GM12892 (cell line): ENCODE measurements around the gene ZFP64.

Experiments used
- POLR2A ChIP-seq: IDR thresholded peaks from 2 replicates; pipeline ENCODE4 v1.6.1; 2011; ENCODE audit warnings: low read depth, low read length, control low read depth
- POLR2AphosphoS5 ChIP-seq: IDR thresholded peaks from 2 replicates; pipeline ENCODE4 v1.6.1; 2011; ENCODE audit warnings: low read depth, low read length, control low read depth

DNA sequence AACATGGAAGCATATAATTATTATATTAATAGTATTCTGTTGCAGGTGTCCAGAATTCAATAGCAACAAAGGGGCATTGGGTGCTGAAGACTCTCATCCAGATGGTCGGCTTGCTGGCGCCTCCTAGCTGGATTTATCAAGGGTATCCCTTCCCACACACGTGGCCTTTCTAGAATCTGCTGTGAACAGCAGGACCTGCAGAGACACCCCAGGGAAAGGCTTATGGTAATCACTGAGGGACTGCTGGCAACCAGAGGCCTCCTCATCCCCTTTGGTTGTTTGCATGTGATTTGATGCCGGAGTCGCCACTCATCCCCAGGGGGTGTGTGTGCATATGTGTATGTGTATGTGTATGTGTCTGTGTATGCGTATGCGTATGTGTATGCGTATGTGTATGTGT, 20.6 kb downstream of the ZFP64 start:
- TF ChIP-seq POLR2A: no peak
- no peak for TF ChIP-seq POLR2AphosphoS5
